ENCODE measurements around the gene MYO3B. TPM values are rescaled to one million over a fixed set of nuclear protein-coding genes. Genes with fewer than 3 reads are reported as not detected.

Gene MYO3B
- total and polyA plus RNA-seq, 2 experiments from 2014 or later, result 0.11 TPM; not detected in 1

DNA sequence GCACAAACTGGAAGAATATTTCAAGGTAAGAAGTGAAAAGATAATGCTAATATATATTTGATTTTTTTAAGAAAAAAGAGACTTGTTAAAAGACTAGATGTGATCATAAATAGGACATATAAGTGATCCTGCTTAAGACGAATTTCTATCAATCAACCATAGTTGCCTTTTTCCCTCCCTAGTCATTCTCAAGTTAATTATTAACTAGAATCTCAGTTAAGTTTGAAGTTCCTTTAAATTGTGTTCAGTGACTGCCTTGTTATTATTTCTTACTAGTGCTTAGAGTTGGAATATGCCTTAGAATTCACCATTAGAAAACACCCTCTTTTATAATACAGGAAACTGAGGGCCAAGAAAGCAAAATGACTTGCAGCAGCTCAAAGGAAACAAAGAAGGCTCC is 395.7 kb downstream of the MYO3B start:
- Histone ChIP-seq H3K4me2 (ENCODE audit: unreplicated experiment) (no peak overlapping the region), H4K20me1 (ENCODE audit: insufficient read depth) (no peaks in the 10 kb centered on the region), H3K9me2 (ENCODE audit: insufficient read depth) (no peaks in the 10 kb centered on the region), H3K4me1 (ENCODE audit: insufficient read depth) (no peaks in the 10 kb centered on the region), H3K4me3 (no peak overlapping the region), H2AFZ (no peak overlapping the region), H3F3A (ENCODE audit: insufficient read depth) (no peaks in the 10 kb centered on the region), H3K36me3 (ENCODE audit: low read depth) (no peaks in the 10 kb centered on the region), H3K9me3 (ENCODE audit: low read depth) (no peaks in the 10 kb centered on the region), H3K79me2 (ENCODE audit: insufficient read depth) (no peaks in the 10 kb centered on the region), H3K9ac (no peak overlapping the region), H3K27me3 (replicated peaks; ENCODE audit: insufficient read depth) (peaks cover 12% of the 10 kb centered on the region), H3K27ac (no peak overlapping the region)
- no peak for DNase-seq
- WGBS, 2 experiments (ENCODE audit: low coverage in 1 of 2, low lambda C conversion rate in 2 of 2, missing lambda C conversion rate in 2 of 2), result 37 to 40% methylated on average over 1 of the region's 1 CpG
- no peak for TF ChIP-seq EZH2phosphoT487 (IDR thresholded peaks at IDR 0.05; ENCODE audit: insufficient read depth, low read depth)
- no peak for TF ChIP-seq EZH2 (IDR thresholded peaks at IDR 0.05; ENCODE audit: insufficient read depth, poor library complexity, severe bottlenecking)
- in situ Hi-C loops (cut with MboI), result no loop called here

DNA sequence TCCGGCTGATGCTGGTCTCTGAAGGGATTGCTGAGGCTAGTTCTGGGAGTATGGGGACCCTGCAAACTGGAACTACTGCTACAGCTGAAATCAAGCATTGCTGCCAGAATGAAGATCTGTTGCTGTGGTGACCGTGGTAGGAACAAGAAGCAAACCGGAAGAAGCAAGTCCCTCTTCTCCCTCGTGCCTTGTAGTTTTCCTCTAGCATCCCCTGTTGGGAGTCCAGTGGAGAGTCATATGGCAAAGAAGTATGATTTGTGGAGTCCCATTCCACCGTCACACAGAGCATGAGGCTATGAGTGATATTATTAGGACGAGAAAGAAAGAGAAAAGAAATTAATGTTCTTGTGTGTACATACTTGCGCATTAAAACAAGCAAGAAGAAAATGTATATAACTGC is 398.3 kb downstream of the MYO3B start:
- H3K27ac ChIP-seq, result no peak overlapping the region
- TF ChIP-seq EZH2phosphoT487 (IDR thresholded peaks at IDR 0.05; ENCODE audit: insufficient read depth, low read depth) (no peak), EZH2 (IDR thresholded peaks at IDR 0.05; ENCODE audit: insufficient read depth, poor library complexity, severe bottlenecking) (no peak)
- no peaks in the 10 kb centered on the region for H4K20me1 ChIP-seq (ENCODE audit: insufficient read depth)
- no peaks in the 10 kb centered on the region for H3K9me2 ChIP-seq (ENCODE audit: insufficient read depth)
- 43 to 49% methylated on average over 7 of the region's 7 CpGs for WGBS, 2 experiments (ENCODE audit: low coverage in 1 of 2, low lambda C conversion rate in 2 of 2, missing lambda C conversion rate in 2 of 2)
- no peaks in the 10 kb centered on the region for H3K9me3 ChIP-seq (ENCODE audit: low read depth)
- peaks cover 1% of the 10 kb centered on the region; the same call in 1 of the 2 replicates for H3K27me3 ChIP-seq (replicated peaks; ENCODE audit: insufficient read depth)
- DNase-seq, result no peak
- no peak overlapping the region for H3K9ac ChIP-seq
- no peak overlapping the region for H2AFZ ChIP-seq
- H3K4me2 ChIP-seq (ENCODE audit: unreplicated experiment), result no peak overlapping the region
- no peaks in the 10 kb centered on the region for H3K4me1 ChIP-seq (ENCODE audit: insufficient read depth)
- no peaks in the 10 kb centered on the region for H3K79me2 ChIP-seq (ENCODE audit: insufficient read depth)
- no peak overlapping the region for H3K4me3 ChIP-seq
- in situ Hi-C loops (cut with MboI), result no loop called here
- no peaks in the 10 kb centered on the region for H3F3A ChIP-seq (ENCODE audit: insufficient read depth)
- no peaks in the 10 kb centered on the region for H3K36me3 ChIP-seq (ENCODE audit: low read depth)

DNA sequence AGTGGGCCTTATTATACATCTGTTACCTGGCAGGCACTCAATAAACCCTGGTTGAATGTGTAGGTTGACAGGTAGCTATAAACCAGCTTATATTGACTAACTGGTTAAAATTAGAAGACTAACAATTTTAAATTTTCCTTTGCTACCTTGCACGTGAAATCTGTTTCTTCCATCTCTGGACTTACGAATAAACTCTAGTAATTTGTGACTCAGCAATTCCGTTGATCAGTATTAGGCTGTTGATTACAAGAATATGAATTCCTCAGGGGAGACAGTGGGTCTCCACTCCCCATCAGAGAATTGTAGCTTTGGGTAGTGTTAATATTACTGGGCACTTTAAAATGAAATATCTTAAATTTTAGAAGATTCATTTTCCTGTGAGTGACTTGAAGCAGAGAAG is 399.4 kb downstream of the MYO3B start:
- no peaks in the 10 kb centered on the region for H3K4me1 ChIP-seq (ENCODE audit: insufficient read depth)
- H3F3A ChIP-seq (ENCODE audit: insufficient read depth), result no peaks in the 10 kb centered on the region
- H2AFZ ChIP-seq, result no peak overlapping the region
- no peak overlapping the region for H3K27ac ChIP-seq
- H3K36me3 ChIP-seq (ENCODE audit: low read depth), result no peaks in the 10 kb centered on the region
- H4K20me1 ChIP-seq (ENCODE audit: insufficient read depth), result no peaks in the 10 kb centered on the region
- no peak overlapping the region for H3K9ac ChIP-seq
- no peaks in the 10 kb centered on the region for H3K9me2 ChIP-seq (ENCODE audit: insufficient read depth)
- H3K27me3 ChIP-seq (replicated peaks; ENCODE audit: insufficient read depth), result no peaks in the 10 kb centered on the region
- in situ Hi-C loops (cut with MboI), result no loop called here
- WGBS, 2 experiments (ENCODE audit: low coverage in 1 of 2, low lambda C conversion rate in 2 of 2, missing lambda C conversion rate in 2 of 2), result 63 to 64% methylated on average over 3 of the region's 3 CpGs
- no peaks in the 10 kb centered on the region for H3K9me3 ChIP-seq (ENCODE audit: low read depth)
- no peak for TF ChIP-seq EZH2phosphoT487 (IDR thresholded peaks at IDR 0.05; ENCODE audit: insufficient read depth, low read depth)
- no peak overlapping the region for H3K4me3 ChIP-seq
- H3K79me2 ChIP-seq (ENCODE audit: insufficient read depth), result no peaks in the 10 kb centered on the region
- no peak for DNase-seq
- H3K4me2 ChIP-seq (ENCODE audit: unreplicated experiment), result no peak overlapping the region

DNA sequence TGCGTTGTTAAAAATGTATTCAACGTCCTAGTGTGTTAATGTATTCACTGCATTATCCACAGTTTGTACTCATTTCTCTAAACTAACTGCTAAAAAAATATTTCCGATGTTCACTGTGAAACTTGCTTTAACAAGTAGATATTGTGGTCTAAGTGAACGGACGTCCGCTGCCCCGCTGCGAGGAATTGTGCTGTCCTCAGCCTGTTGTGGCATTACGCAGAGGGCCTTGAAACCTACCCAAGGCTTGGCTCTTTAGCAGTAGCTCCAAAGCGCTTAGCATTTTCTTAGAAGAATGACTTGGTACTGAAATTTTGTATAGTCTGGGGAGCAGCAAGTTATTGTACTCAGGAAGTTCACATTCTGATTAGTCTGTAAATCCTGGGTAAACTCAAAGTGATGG is 400.7 kb downstream of the MYO3B start:
- Histone ChIP-seq H3K9me2 (ENCODE audit: insufficient read depth) (no peaks in the 10 kb centered on the region), H3K4me1 (ENCODE audit: insufficient read depth) (no peaks in the 10 kb centered on the region), H3K4me3 (no peak overlapping the region), H3K9me3 (ENCODE audit: low read depth) (no peaks in the 10 kb centered on the region), H3F3A (ENCODE audit: insufficient read depth) (no peaks in the 10 kb centered on the region), H2AFZ (no peak overlapping the region), H3K4me2 (ENCODE audit: unreplicated experiment) (no peak overlapping the region), H3K36me3 (ENCODE audit: low read depth) (no peaks in the 10 kb centered on the region), H3K79me2 (ENCODE audit: insufficient read depth) (no peaks in the 10 kb centered on the region), H4K20me1 (ENCODE audit: insufficient read depth) (no peaks in the 10 kb centered on the region), H3K27ac (no peak overlapping the region), H3K9ac (no peak overlapping the region), H3K27me3 (replicated peaks; ENCODE audit: insufficient read depth) (no peaks in the 10 kb centered on the region)
- WGBS, 2 experiments (ENCODE audit: low coverage in 1 of 2, low lambda C conversion rate in 2 of 2, missing lambda C conversion rate in 2 of 2), result 82 to 86% methylated on average over 10 of the region's 10 CpGs
- in situ Hi-C loops (cut with MboI), result no loop called here
- no peak for DNase-seq
- TF ChIP-seq EZH2phosphoT487 (IDR thresholded peaks at IDR 0.05; ENCODE audit: insufficient read depth, low read depth) (no peak), EZH2 (IDR thresholded peaks at IDR 0.05; ENCODE audit: insufficient read depth, poor library complexity, severe bottlenecking) (no peak)

DNA sequence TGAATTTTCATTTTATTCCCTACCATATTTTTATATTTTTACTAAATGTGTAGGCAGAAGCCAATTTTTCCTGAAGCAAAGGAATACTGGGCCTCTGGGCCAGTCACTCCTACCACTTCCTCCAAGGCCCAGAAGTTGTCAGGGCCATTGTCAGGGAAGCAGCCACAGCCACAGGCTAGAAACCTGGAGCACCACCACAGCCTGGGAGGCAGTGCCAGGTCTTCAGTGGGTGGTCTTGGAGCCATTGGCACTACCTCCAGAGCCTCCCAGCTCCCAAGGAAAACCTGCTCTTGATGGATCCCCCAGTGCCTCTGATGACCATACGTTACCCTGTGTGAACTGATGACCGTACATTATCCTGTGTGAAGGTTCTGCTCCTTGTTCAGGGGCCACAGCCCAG is 401.6 kb downstream of the MYO3B start:
- H3F3A ChIP-seq (ENCODE audit: insufficient read depth), result no peaks in the 10 kb centered on the region
- H3K9me3 ChIP-seq (ENCODE audit: low read depth), result no peaks in the 10 kb centered on the region
- TF ChIP-seq EZH2 (IDR thresholded peaks at IDR 0.05; ENCODE audit: insufficient read depth, poor library complexity, severe bottlenecking), result no peak
- no peak for TF ChIP-seq EZH2phosphoT487 (IDR thresholded peaks at IDR 0.05; ENCODE audit: insufficient read depth, low read depth)
- 79 to 85% methylated on average over 2 of the region's 2 CpGs for WGBS, 2 experiments (ENCODE audit: low coverage in 1 of 2, low lambda C conversion rate in 2 of 2, missing lambda C conversion rate in 2 of 2)
- H3K4me2 ChIP-seq (ENCODE audit: unreplicated experiment), result no peak overlapping the region
- H3K4me1 ChIP-seq (ENCODE audit: insufficient read depth), result no peaks in the 10 kb centered on the region
- H3K9ac ChIP-seq, result no peak overlapping the region
- H3K9me2 ChIP-seq (ENCODE audit: insufficient read depth), result no peaks in the 10 kb centered on the region
- no peak overlapping the region for H3K4me3 ChIP-seq
- no peak overlapping the region for H3K27ac ChIP-seq
- no peaks in the 10 kb centered on the region for H4K20me1 ChIP-seq (ENCODE audit: insufficient read depth)
- H3K36me3 ChIP-seq (ENCODE audit: low read depth), result no peaks in the 10 kb centered on the region
- DNase-seq, result no peak
- H3K27me3 ChIP-seq (replicated peaks; ENCODE audit: insufficient read depth), result no peaks in the 10 kb centered on the region
- no peaks in the 10 kb centered on the region for H3K79me2 ChIP-seq (ENCODE audit: insufficient read depth)
- no peak overlapping the region for H2AFZ ChIP-seq
- in situ Hi-C loops (cut with MboI), result no loop called here

All from GM23248 (cell line).